Activated CD4-positive, CD25-positive, alpha-beta regulatory T cell (primary cell): Measurements from ENCODE around the gene SPRED2.

ENCODE experiments used
- DNase-seq, 4 experiments: peaks; one replicate each; lab custom pipeline; 2025; lab: John Stamatoyannopoulos, UW

SPRED2 gene

DNA sequence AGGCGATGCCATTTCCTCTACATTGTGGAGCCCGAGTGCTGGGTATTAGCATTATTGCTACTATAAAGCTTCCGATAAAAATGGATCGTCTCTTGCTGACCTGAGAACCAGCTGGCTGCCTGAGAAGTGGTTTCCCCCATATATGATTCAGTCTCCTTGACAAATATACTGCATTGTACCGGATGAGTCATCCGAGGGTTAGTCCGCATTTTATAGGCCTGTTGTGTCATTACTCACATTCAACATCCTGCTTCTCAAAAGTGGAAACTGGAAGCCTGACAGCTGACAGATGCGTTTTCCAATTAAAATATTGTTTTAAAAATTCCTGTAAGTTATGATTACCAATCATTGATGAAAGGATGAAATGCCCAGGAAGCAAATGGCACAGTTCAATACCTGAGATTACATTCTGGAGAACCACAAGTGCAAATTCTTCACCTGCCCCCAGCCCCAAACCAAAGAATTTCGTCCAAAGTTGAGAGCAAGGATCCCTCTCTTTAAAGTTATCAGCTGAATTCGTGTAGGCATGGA is 65.7 kb downstream of the SPRED2 start:
- no peak for DNase-seq

DNA sequence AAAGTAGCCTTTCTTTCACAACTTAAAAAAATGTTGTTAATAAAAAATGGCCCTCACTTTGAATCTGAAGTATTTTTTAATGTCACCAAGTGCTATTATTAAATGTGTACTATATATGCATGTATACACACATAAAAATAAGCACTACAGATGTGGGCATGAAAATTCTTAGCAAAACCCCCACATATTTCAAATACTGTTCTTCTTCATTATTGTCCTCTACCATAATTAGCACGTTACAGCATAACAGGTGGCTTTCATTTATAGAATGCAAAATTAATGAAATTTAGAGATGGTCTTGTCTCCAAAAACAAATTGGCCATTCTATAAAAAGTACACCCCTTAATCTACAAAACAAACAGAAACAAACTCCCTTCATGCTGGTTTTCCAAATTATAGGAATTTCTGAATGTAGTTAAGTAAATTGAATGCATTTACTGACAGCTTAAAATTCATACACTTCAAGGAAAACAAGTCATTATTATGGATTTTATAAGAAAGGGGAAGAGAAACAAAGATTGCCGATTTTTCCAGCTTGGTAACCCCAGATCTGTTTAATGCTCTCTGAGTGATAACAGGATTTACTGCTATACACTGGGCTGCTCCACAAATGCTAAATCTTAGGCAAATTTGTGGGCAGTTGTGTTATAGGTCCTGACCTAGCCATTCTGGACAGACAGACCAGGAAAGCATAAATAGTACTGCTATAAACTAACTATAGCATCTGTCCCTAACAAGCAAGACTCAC is 67.2 kb downstream of the SPRED2 start:
- DNase-seq: no peak

GRCh38 chr2:65363879-65364666 is 68.3 kb downstream of the SPRED2 start:
- no peak for DNase-seq

DNA sequence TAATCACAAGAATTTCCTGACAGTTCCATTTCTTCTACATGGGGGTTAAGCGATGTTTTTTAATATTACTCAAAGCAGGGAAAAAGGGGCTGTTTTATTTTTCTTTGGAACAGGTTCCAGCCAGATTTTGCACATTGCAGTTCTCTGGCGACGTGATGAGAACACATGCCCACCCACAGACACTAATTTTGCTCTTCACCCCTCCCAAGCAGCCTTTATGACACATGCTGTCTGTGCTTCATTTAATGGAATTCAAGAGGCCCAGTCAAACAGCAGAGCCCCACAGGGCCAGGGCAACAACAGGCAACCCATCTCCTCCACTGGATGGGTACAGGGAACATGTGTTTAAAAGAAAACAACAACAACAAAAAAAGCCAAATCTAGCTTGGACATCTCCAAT is 70.8 kb downstream of the SPRED2 start:
- no peak for DNase-seq

DNA sequence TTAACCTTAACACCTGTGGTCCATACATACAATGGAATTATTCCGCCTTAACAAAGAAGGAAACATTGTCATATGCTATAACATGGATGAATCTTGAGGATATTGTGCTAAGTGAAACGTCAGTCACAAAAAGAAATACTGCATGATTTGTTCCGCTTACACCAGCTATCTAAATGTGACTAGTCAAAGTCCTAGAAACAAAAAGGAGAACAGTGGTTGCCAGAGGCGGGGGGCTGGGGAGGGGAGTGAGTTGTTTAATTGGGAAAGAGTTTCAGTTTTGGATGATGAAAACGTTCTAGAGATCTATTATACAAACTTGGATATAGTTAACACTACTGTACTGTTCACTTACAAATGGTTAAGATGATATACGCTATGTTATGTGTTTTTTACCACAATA is 72.0 kb downstream of the SPRED2 start:
- DNase-seq: no peak

GRCh38 chr2:65358678-65359400 is 73.6 kb downstream of the SPRED2 start:
- DNase-seq: no peak

DNA sequence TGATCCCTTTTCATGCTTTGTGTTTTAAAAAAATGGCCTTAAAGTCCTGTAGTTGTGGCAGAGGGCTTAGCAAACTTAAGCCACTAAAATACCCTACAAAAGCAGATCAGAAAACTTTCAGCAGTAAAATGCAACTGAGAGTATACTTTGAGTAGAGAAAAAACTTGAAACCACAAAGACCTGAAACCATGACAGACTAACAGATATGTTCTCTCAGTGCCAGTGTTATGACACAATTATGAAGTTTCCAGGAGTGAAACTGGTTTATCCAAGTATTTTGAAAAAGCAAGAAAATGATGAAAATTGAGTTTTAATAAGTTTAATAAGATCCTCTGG is 74.5 kb downstream of the SPRED2 start:
- no peak for DNase-seq

GRCh38 chr2:65357095-65357958 is 75.1 kb downstream of the SPRED2 start:
- DNase-seq: no peak

DNA sequence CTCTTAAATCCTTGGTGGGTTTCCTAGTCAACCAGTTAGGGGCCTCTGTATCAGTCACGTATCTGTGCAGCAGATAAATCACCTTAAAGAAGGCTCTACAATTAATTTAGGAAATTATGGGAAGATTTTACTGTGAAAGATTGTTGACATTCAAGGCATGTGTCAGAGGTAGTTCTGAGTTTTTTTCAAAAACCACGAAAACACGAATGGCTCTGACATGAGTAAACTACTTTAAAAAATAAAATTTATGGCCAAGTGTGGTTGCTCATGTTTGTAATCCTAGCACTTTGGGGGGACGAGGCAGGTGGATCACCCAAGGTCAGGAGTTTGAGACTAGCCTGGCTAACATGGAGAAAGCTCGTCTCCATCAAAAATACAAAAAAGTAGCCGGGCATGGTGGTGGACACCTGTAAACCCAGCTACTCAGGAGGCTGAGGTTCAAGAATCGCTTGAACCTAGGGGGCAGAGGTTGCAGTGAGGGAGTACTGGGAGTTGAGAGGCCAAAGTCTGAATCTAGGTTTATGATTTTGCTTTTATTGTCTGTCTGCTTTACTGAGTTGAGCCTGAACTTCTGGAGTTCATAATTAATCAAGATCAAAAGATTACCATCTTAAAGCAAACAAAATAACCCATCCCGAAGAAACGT is 77.1 kb downstream of the SPRED2 start:
- no peak for DNase-seq

DNA sequence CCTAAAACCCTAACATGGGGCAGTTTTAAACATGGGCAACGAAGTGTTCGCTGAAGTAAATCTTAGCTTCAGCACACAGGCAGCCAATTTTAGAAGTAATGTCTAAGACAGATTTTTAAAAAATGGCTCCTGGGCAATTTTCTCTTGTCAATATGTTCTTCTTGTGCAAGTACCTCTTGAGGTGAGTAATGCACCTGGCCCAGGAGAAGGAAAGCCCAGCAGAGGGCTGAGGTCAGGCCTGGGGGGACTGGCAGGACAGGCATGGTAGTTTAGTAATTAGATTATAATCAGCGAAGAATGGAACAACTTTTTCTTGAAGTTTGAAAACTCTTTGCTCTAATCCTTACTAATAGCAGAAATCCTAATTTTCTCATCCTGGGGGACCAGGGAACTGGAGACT is 77.6 kb downstream of the SPRED2 start:
- no peak for DNase-seq

- no peak for DNase-seq
These were observed 78.5 kb downstream of the SPRED2 start for GRCh38 chr2:65353927-65354326.

- DNase-seq: no peak
These were observed 79.4 kb downstream of the SPRED2 start for GRCh38 chr2:65353046-65353445.

DNA sequence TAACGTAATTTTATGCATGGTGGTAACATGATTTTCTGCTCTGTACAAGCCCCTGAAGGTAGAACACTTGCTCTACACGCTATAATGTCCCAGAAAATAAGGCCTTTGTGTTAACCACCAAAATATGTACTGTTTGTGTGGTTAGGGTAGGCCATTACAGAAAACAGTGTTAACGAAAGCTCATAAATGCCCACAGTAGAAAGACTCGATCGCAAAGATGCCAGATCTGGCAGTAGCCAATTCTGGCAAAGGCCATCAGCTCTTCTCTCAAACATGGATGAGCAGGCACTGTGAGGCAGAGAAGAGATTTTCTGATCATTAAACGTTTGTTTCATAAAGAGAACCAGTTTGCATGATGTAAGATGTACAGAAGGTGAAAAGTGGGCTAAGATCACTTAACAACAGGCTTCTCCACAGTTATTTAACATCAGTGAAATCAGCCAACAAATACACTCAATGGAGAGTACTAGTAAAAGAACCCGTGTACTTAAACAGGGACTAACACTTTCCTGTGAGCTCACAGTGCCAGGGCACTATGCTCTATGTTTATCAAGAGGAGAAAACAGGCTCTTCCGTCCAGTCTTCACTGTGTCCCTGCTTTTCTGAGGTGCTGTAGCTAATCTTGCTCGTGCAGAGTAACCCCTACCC is 80.3 kb downstream of the SPRED2 start:
- no peak for DNase-seq

DNA sequence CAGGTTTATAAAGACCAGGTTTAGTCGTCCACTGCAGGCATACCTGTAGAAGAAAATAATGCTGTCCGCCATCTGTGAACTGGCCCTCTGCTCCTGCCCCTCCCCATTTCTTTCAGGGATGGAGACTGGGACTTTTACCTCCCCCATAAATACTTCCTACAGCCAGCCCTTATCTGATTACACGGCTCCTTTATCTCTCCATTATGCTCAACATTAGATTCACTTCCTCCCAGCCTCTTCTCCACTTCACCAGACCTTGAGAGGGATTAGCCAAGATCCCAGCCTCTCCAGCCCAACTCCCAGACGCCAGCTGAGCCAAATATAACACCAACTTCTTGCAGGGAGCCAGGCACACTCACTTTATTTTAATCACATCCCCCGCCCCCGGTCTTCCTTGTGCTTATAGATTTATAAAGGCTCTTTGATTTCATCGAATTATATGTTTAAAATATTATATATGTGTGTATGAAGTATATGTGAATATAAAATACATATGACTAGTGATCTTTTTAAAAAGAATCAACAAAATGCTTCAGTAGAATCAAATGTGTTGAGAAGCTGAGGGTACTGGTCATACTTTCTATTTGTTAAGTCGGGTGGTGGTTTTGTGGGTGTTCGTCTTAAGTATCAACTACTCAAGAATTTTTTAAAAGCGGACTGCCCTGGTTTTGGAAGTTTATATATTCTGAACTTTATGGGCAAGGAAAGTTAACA is 81.0 kb downstream of the SPRED2 start:
- no peak for DNase-seq

- no peak for DNase-seq
These were observed 81.7 kb downstream of the SPRED2 start for GRCh38 chr2:65350651-65351056.

GRCh38 chr2:65349863-65350262 is 82.5 kb downstream of the SPRED2 start:
- no peak for DNase-seq

DNA sequence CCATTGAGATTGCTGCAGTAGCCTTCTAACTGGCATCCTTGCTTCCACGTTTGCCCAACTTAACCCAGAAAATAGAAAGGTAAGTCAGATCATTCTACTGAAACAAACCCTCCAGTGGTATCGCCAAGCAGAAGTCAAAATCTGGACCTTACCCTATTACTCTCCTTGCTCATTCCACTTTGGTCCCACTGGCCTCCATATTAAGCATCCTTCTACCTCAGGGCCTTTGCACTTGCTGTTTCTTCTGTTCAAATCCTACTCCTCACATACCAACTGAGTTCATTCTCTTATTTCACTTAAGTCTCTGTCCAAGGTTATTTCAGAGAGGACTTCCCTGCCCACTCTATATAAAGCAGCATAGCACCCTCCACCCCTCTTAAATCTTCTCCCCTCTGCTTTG is 84.5 kb downstream of the SPRED2 start:
- no peak for DNase-seq

GRCh38 chr2:65345631-65346030 is 86.8 kb downstream of the SPRED2 start:
- no peak for DNase-seq

GRCh38 chr2:65344689-65345088 is 87.7 kb downstream of the SPRED2 start:
- DNase-seq: no peak

GRCh38 chr2:65344182-65344581 is 88.2 kb downstream of the SPRED2 start:
- DNase-seq: no peak
